ENCODE data around the gene PAPPA. TPM values are rescaled to one million over a fixed set of nuclear protein-coding genes. Genes with fewer than 3 reads are reported as not detected.

PAPPA gene, protein sequence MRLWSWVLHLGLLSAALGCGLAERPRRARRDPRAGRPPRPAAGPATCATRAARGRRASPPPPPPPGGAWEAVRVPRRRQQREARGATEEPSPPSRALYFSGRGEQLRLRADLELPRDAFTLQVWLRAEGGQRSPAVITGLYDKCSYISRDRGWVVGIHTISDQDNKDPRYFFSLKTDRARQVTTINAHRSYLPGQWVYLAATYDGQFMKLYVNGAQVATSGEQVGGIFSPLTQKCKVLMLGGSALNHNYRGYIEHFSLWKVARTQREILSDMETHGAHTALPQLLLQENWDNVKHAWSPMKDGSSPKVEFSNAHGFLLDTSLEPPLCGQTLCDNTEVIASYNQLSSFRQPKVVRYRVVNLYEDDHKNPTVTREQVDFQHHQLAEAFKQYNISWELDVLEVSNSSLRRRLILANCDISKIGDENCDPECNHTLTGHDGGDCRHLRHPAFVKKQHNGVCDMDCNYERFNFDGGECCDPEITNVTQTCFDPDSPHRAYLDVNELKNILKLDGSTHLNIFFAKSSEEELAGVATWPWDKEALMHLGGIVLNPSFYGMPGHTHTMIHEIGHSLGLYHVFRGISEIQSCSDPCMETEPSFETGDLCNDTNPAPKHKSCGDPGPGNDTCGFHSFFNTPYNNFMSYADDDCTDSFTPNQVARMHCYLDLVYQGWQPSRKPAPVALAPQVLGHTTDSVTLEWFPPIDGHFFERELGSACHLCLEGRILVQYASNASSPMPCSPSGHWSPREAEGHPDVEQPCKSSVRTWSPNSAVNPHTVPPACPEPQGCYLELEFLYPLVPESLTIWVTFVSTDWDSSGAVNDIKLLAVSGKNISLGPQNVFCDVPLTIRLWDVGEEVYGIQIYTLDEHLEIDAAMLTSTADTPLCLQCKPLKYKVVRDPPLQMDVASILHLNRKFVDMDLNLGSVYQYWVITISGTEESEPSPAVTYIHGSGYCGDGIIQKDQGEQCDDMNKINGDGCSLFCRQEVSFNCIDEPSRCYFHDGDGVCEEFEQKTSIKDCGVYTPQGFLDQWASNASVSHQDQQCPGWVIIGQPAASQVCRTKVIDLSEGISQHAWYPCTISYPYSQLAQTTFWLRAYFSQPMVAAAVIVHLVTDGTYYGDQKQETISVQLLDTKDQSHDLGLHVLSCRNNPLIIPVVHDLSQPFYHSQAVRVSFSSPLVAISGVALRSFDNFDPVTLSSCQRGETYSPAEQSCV (N-terminal part only)
- 2.5 and 2.8 TPM in 2 replicates for total RNA-seq (2014; rRNA removed; shearing (Covaris generic))

DNA sequence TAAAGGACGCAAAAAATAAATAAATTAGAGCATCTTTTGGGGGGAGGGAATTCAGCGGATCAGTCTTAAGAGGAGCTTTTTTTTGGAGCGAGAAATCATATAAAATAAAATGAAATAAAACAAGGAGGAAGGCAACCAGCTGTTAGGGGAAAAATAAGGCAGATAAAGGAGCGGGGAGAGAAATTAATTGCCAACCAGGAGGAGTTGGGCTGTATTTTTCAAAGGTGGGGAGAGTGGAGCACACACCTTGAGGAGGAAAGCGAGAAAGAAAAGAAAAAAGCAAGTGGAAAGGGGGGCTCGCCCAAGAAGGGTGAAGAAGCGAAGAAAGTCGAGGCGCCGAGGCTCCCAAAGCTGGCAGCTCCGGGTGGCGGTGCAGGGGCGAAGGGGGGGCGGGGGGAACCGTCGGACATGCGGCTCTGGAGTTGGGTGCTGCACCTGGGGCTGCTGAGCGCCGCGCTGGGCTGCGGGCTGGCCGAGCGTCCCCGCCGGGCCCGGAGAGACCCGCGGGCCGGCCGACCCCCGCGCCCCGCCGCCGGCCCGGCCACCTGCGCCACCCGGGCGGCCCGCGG lies at the start of gene PAPPA:
Gene PAPPA, plus strand, starts transcription at position 27 of the 569 bp plus-strand sequence. Its CDS starts 382 bp downstream, at position 409.
- no peaks in the 10 kb centered on the region for H3K27me3 ChIP-seq
- DNase-seq, result peak; percentile 32 to 48
- peak within 1 kb of the TSS; percentile 69 for H3K4me3 ChIP-seq
- H3K27ac ChIP-seq, result peak within 1 kb of the TSS; percentile 41
- no peaks in the 10 kb centered on the region for H3K36me3 ChIP-seq
- H3K9me3 ChIP-seq (replicated peaks), result no peaks in the 10 kb centered on the region
- H3K4me1 ChIP-seq, result peaks cover 17% of the 10 kb centered on the region

DNA sequence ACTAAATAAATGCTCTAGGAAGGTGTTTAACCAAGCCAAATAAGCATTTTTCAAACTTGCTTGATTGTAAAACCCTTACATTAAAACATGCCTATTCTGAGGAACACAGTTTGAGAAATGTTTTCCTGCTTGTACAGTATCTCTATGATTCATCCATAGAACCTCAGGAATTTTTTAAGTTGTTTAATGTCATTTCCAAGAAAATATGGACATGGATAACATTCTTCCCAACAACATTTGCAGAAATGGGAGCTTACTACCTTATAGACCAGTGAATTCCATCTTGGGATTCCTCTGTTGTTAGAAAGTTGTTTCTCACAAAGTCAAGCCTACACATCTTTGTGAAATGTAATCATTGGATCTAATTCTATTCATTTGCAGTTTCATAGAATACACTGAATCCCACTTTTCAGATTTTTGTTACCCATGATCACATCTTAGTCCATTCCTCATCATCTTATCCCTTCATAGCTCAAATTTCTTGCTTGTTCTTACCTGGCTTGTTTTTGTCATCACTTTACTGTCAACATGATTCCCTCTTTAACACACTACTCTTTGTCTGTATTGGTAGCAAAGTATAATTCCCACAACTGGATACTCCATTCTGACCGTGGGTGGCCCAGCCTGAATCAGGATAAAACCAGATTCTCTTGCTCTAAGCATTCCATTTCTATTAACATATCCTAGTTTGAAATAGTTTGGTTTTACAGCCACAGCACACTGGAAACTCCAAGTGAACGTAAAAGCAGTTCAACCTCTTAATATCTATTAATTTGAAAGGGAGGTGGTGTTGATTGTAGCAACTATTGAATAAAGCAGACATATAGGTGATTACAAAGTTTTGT lies 49.4 kb upstream of the PAPPA start:
- DNase-seq, result no peak
- Histone ChIP-seq H3K4me3 (no peak overlapping the region), H3K9me3 (replicated peaks) (no peaks in the 10 kb centered on the region), H3K4me1 (peaks cover 15% of the 10 kb centered on the region), H3K27ac (no peak overlapping the region), H3K27me3 (no peaks in the 10 kb centered on the region), H3K36me3 (no peaks in the 10 kb centered on the region)

DNA sequence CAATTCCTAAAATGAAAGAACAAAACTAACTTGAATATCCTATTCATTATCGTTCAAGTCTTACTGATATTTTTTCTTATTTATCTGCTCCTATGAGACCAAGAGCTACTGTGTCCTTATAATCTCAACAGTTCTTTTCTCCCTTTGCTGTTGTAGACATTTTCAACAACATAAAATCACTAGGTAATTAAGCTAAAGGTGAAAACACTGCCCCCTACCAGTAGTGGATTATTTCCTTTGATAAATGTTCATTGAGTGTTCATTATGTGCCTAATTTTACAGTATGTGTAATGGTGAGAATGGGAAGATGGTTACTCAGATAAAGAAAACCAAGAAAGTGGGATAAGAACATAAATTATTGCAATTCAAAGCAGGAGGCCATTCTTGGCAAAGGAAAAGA lies 41.4 kb upstream of the PAPPA start:
- peak in 1 of 2 experiments; percentile 26 for DNase-seq
- Histone ChIP-seq H3K27me3 (no peaks in the 10 kb centered on the region), H3K9me3 (replicated peaks) (no peaks in the 10 kb centered on the region), H3K27ac (no peak overlapping the region), H3K4me1 (no peaks in the 10 kb centered on the region), H3K4me3 (no peak overlapping the region), H3K36me3 (no peaks in the 10 kb centered on the region)

DNA sequence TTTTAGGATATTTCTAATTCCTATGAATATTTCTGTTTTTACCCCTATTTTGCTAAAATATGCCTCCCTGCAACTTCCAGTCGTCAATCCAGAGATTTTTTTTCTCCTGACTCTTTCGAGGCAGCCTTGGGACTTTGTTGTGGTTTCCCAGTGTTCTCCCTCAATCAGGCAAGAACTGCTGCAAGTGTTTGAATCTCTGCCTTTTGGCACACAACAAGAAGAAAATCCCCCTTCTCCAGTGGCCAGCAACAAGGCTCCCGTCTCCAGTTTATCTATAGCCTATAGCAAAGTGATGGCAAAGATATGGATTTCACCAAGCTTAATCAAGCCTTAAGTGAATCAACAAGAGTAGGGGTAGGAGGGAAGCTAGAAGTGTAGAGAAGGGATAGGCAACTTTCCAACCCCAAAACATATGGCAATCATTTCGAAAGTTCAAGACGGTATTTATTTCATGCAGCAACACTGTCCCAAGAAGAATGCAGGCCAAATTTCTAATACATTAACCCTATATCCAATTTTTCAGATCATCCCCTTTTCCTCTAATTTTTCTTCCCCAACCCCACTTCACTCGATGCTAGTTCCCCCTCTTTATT lies 37.7 kb upstream of the PAPPA start:
- Histone ChIP-seq H3K4me1 (no peaks in the 10 kb centered on the region), H3K4me3 (no peak overlapping the region), H3K36me3 (no peaks in the 10 kb centered on the region), H3K9me3 (replicated peaks) (0 out of 2 replicates have a peak, but pooled peaks cover 6% of the 10 kb centered on the region), H3K27me3 (no peaks in the 10 kb centered on the region), H3K27ac (no peak overlapping the region)
- DNase-seq, result no peak

DNA sequence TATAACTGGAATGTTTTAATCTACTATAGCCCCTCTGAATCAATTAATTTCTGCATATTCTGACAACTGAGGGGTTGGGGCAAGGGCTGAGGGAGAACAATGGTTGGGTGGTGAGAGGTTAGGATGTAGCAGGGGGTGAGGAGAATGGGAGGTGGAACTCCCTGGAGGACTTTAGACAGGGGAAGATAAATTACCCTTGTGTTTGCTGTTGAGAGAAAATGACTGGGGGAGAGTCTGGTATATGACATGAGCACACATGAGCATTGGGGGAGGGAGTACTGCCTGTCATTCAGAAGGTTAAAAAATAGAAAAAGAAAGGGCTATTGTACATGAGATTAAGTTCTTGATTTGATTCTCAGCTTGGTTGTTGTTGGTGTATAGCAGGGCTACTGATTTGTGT lies 37.2 kb upstream of the PAPPA start:
- no peak overlapping the region for H3K27ac ChIP-seq
- H3K27me3 ChIP-seq, result no peaks in the 10 kb centered on the region
- H3K4me1 ChIP-seq, result no peaks in the 10 kb centered on the region
- H3K9me3 ChIP-seq (replicated peaks), result 0 out of 2 replicates have a peak, but pooled peaks cover 6% of the 10 kb centered on the region
- H3K36me3 ChIP-seq, result no peaks in the 10 kb centered on the region
- DNase-seq, result no peak
- H3K4me3 ChIP-seq, result no peak overlapping the region

DNA sequence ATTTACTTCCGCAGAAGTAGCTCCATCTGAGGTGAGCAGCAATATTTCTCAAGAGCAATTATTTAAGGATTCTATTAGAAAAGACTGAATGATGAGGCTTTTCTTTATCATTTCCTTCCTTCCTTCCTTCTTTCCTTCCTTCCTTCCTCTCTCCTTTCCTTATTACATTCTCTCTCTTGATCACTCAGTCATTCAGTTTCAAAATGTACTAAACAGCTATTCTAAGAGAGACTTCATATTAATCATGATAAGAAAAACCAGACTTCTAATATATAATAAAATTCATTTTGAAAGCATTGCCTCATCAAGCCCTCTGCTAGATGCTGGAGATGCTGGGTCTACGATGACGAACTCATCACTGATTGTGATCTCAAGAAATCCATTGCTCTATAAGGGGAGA lies 30.4 kb upstream of the PAPPA start:
- no peak for DNase-seq
- H3K27ac ChIP-seq, result no peak overlapping the region
- H3K4me3 ChIP-seq, result no peak overlapping the region
- H3K9me3 ChIP-seq (replicated peaks), result peaks cover 4% of the 10 kb centered on the region; the same call in 1 of the 2 replicates
- H3K27me3 ChIP-seq, result no peaks in the 10 kb centered on the region
- no peaks in the 10 kb centered on the region for H3K4me1 ChIP-seq
- no peaks in the 10 kb centered on the region for H3K36me3 ChIP-seq

DNA sequence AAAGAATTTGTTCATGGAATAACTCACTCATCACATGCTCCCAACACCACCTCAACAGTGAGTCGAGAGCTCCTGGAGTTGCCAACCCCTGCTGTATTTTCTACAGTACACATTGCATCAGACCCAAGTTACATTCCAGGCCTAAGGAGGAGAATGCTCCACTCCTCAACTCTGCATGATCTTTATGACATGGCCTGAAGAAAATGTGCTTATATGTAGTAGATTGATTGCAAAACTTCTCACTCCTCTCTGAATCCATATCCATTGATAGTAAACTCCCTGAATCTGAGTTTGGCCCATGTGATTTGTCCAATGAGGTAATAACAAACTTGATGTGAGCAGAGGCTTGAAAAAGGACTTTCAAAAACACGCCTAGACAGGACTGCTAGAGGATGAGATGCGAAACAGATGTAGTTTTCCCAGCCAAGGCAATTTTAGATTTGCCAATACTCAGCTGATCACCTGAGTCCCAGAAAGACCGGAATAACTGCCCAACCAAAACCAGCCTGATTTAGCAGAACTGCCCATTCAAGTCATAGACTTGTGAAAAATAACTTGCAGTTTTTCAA lies 29.0 kb upstream of the PAPPA start:
- no peak overlapping the region for H3K4me3 ChIP-seq
- H3K36me3 ChIP-seq, result no peaks in the 10 kb centered on the region
- no peaks in the 10 kb centered on the region; the same call in 1 of the 2 replicates for H3K9me3 ChIP-seq (replicated peaks)
- H3K4me1 ChIP-seq, result no peaks in the 10 kb centered on the region
- H3K27me3 ChIP-seq, result no peaks in the 10 kb centered on the region
- DNase-seq, result no peak
- no peak overlapping the region for H3K27ac ChIP-seq

DNA sequence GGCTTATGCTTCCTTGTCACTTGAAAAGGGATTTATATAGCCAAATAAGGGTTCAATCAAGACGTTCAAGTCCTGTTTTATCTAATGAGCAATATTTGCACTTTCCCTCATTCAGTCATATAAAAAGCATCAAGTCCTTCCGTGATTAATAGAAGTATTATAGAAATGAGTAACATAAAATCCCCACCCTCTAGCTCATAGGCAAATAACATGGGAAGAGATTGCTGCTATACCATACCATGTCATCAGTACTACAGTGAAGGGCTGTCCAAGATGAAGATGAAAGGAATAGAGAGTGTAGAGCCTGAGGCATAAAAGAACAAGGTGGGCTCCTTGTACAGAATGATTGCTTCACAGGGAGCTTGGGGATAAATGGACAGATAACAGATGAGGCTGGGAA lies 20.4 kb upstream of the PAPPA start:
- no peak overlapping the region for H3K4me3 ChIP-seq
- H3K4me1 ChIP-seq, result no peaks in the 10 kb centered on the region
- H3K9me3 ChIP-seq (replicated peaks), result no peaks in the 10 kb centered on the region
- H3K36me3 ChIP-seq, result no peaks in the 10 kb centered on the region
- H3K27ac ChIP-seq, result no peak overlapping the region
- no peak for DNase-seq
- H3K27me3 ChIP-seq, result no peaks in the 10 kb centered on the region

DNA sequence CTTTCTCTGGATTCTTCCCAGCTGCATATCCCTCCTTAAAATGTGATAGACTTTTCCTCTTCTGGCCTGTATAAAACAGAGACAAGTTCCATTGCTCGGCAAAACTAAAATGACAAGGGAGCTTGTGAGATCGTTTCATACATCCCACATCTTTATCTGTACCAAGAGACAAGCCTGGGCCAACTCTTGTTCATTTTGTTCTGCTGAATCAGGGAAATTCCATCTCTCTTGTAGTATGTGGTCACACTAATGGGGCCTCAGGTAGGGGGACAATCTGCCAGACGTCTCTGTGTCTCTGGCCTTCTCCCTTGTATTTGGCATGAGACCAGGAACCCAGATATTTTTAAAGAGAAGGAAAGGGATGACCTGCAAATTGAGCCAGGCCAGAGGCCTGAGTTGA lies 18.6 kb upstream of the PAPPA start:
- no peak for DNase-seq
- H3K27ac ChIP-seq, result no peak overlapping the region
- no peaks in the 10 kb centered on the region for H3K9me3 ChIP-seq (replicated peaks)
- H3K36me3 ChIP-seq, result no peaks in the 10 kb centered on the region
- H3K27me3 ChIP-seq, result no peaks in the 10 kb centered on the region
- H3K4me1 ChIP-seq, result no peaks in the 10 kb centered on the region
- H3K4me3 ChIP-seq, result no peak overlapping the region

DNA sequence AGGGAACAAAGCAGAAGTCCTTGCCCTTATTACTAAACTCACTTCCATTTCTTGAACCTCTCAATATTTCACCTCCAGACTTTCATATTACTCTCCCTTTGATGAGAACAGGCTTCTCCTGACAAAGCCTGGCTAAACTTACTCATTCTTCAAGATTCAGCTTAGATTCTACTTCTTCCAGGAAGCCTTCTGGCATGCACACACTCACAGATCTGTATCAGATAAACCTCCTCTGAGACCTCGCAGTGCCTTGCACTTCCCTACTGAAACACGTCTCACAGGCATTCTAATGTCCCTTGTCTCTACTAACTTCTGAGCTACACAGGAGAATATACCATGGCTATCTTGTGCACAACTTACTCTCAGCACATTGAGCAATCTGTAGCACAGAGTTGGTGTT lies 16.6 kb upstream of the PAPPA start:
- DNase-seq, result no peak
- Histone ChIP-seq H3K4me1 (no peaks in the 10 kb centered on the region), H3K36me3 (no peaks in the 10 kb centered on the region), H3K27me3 (no peaks in the 10 kb centered on the region), H3K27ac (no peak overlapping the region), H3K9me3 (replicated peaks) (no peaks in the 10 kb centered on the region), H3K4me3 (no peak overlapping the region)

DNA sequence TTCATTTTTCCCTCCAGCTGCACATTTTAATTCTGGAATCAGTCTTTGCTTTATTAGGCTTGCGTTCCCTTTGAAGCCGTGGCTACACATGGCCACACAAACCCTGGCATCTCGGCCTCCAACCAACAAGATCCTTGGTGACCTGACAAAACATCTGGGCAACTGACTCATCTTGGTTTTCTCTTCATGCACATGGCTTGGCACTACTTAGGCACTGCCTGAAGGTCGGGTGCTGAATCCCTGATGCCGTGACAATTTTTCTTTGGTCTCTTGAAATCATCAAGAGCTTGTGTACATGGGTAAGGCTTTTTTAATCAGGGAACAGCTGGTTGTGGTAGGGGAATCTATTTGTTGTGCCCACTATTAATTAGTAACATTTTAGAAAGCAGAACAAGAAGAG lies 16.0 kb upstream of the PAPPA start:
- no peak overlapping the region for H3K27ac ChIP-seq
- no peaks in the 10 kb centered on the region for H3K4me1 ChIP-seq
- no peaks in the 10 kb centered on the region for H3K36me3 ChIP-seq
- no peaks in the 10 kb centered on the region for H3K27me3 ChIP-seq
- DNase-seq, result no peak
- no peaks in the 10 kb centered on the region for H3K9me3 ChIP-seq (replicated peaks)
- no peak overlapping the region for H3K4me3 ChIP-seq

DNA sequence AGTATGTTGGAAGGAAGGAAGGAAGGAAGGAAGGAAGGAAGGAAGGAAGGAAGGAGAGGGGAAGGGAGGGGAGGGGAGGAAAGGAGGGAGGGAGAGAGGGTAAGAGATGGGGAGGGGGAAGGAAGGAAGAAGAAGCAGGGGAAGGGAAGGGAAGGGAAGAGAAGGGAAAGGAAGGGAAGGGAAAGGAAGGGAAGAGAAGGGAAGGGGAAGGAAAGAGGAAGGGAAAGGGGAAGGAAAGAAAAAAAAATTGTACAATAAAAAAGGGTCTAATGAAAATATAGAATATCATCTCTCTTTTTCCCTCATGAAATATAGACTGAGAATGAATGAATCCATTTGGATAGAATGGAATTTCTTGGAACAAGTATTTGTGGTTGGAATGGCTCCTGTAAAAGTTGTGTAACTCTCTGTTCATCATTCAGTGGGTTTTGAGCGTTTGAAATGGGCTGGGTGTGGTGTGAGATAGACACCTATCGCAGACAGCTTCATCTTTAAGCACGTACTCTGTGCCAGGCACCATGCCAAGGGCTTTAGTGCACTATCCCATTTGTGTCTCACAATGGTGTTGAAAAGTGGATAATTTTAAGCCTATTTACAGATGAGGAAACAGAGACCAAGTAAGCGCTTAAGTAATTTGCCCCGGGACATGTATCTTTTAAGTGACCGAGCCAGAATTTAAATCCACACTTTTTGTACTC lies 11.6 kb upstream of the PAPPA start:
- Histone ChIP-seq H3K9me3 (replicated peaks) (no peaks in the 10 kb centered on the region), H3K36me3 (no peaks in the 10 kb centered on the region), H3K27me3 (no peaks in the 10 kb centered on the region), H3K27ac (no peak overlapping the region), H3K4me3 (no peak overlapping the region), H3K4me1 (no peaks in the 10 kb centered on the region)
- no peak for DNase-seq
